Measurements from ENCODE around the gene SPATA18. TPM values are rescaled to one million over a fixed set of nuclear protein-coding genes. Genes with fewer than 3 reads are reported as not detected.

The SPATA18 gene
- total and polyA plus RNA-seq, 2 of the 8 experiments (the other 6 are each of a cell fraction or from before 2014, with no cell fraction given): 1.4 to 2.4 TPM

DNA sequence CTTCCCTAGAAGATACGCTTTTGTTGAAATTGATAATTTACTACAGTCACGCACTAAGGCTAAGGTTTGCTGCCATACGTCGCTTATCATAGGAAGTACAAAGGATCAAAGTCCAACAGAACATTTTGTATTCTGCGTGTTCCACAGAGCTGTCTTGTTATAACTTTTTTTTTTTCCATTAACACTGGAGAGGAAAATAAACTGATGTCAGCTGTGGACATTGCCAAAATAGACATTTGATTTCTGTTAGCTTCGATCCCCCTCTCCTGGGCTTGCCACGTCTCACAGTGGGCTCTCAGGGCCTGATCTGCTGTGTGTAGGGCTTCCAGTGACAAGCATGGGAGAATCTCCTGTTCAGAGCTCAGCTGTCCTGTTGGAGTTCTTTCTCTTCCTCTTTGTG is 93.3 kb downstream of the SPATA18 start:
- H3K36me3 ChIP-seq (ENCODE audit: control insufficient read depth in 2 of 4, insufficient read depth in 4 of 4, low read length in 3 of 4): no peaks in the 10 kb centered on the region
- H3K4me3 ChIP-seq (ENCODE audit: extremely low read depth in 1 of 4, insufficient read depth in 2 of 4, low read depth in 3 of 4, low read length in 4 of 4): no peak overlapping the region
- no peak overlapping the region for H4K8ac ChIP-seq (ENCODE audit: extremely low read depth, insufficient read depth, low read length)
- H2BK5ac ChIP-seq (ENCODE audit: low read depth, low read length): no peak overlapping the region
- H3K18ac ChIP-seq (ENCODE audit: extremely low read depth, low read length): no peak overlapping the region
- no peak for FAIRE-seq
- no peaks in the 10 kb centered on the region for H4K20me1 ChIP-seq (replicated peaks in 1 of 2; ENCODE audit: control insufficient read depth in 1 of 2, insufficient read depth in 2 of 2, low read length in 2 of 2)
- H3K23ac ChIP-seq (ENCODE audit: insufficient read length): no peak overlapping the region
- no peak overlapping the region for H4K91ac ChIP-seq (replicated peaks; ENCODE audit: insufficient read length, low read length)
- H3K79me1 ChIP-seq (ENCODE audit: low read depth, low read length): no peaks in the 10 kb centered on the region
- peak overlapping the region; percentile 44; the same call in 1 of the 2 replicates for H2AFZ ChIP-seq (ENCODE audit: low read length)
- H2BK15ac ChIP-seq (ENCODE audit: low read length): no peak overlapping the region
- H2BK120ac ChIP-seq (replicated peaks; ENCODE audit: low read depth, low read length): no peak overlapping the region
- CTCF ChIA-PET (ENCODE audit: partially characterized antibody): no interaction called here
- no peaks in the 10 kb centered on the region for H3K4me1 ChIP-seq (replicated peaks in 1 of 4; ENCODE audit: control insufficient read depth in 3 of 4, insufficient read depth in 4 of 4, low read length in 3 of 4)
- no peak overlapping the region for H2BK20ac ChIP-seq (ENCODE audit: low read length)
- H3K4ac ChIP-seq (replicated peaks; ENCODE audit: insufficient read length, low read depth, low read length): no peak overlapping the region
- no peaks in the 10 kb centered on the region for H3K79me2 ChIP-seq (ENCODE audit: control insufficient read depth in 1 of 2, insufficient read depth in 2 of 2, low read length in 2 of 2)
- POLR2A ChIA-PET (ENCODE audit: partially characterized antibody): no interaction called here
- no peak overlapping the region for H3K14ac ChIP-seq (ENCODE audit: insufficient read length)
- no peaks in the 10 kb centered on the region for H3K9me3 ChIP-seq (ENCODE audit: insufficient read depth in 2 of 2, low read depth in 1 of 2, low read length in 1 of 2)
- no peak overlapping the region for H3K56ac ChIP-seq (replicated peaks; ENCODE audit: insufficient read length, low read depth, low read length)
- no peak overlapping the region for H2BK12ac ChIP-seq (ENCODE audit: low read depth, low read length)
- TF ChIP-seq, protein P1, sequence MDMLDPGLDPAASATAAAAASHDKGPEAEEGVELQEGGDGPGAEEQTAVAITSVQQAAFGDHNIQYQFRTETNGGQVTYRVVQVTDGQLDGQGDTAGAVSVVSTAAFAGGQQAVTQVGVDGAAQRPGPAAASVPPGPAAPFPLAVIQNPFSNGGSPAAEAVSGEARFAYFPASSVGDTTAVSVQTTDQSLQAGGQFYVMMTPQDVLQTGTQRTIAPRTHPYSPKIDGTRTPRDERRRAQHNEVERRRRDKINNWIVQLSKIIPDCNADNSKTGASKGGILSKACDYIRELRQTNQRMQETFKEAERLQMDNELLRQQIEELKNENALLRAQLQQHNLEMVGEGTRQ (IDR thresholded peaks at IDR 0.05; ENCODE audit: low read length): no peak
- no peak for TF ChIP-seq CTBP2 (IDR thresholded peaks at IDR 0.05; ENCODE audit: borderline replicate concordance, insufficient read depth, insufficient read length, low read length)
- TF ChIP-seq SUZ12 (IDR thresholded peaks at IDR 0.05; ENCODE audit: low read length): no peak
- no peak for TF ChIP-seq BRCA1 (IDR thresholded peaks at IDR 0.05; ENCODE audit: low read depth, low read length)
- TF ChIP-seq EP300 (IDR thresholded peaks at IDR 0.05; ENCODE audit: borderline replicate concordance in 1 of 2, low read depth in 2 of 2, low read length in 2 of 2): no peak
- TF ChIP-seq TCF12 (IDR thresholded peaks at IDR 0.05; ENCODE audit: low read depth, low read length): no peak
- no peak for TF ChIP-seq NANOG (IDR thresholded peaks at IDR 0.05; ENCODE audit: insufficient read depth, low read depth, low read length, poor library complexity, severe bottlenecking)
- TF ChIP-seq SIX5 (IDR thresholded peaks at IDR 0.05; ENCODE audit: low read depth, low read length): no peak
- TF ChIP-seq, protein P2, sequence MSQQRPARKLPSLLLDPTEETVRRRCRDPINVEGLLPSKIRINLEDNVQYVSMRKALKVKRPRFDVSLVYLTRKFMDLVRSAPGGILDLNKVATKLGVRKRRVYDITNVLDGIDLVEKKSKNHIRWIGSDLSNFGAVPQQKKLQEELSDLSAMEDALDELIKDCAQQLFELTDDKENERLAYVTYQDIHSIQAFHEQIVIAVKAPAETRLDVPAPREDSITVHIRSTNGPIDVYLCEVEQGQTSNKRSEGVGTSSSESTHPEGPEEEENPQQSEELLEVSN (IDR thresholded peaks at IDR 0.05): no peak
- TF ChIP-seq CBX5 (IDR thresholded peaks at IDR 0.05; ENCODE audit: low read depth, low read length): no peak
- TF ChIP-seq CHD2 (IDR thresholded peaks at IDR 0.05; ENCODE audit: low read length): no peak
- no peak for TF ChIP-seq TBP (IDR thresholded peaks at IDR 0.05; ENCODE audit: low read depth, low read length)
- no peak for TF ChIP-seq POLR2A (IDR thresholded peaks at IDR 0.05; ENCODE audit: control extremely low read depth in 1 of 2, low read depth in 2 of 2, low read length in 2 of 2)
- no peak overlapping the region for H3K4me2 ChIP-seq (ENCODE audit: insufficient read depth in 1 of 2, low read depth in 2 of 2, low read length in 2 of 2)
- DNase-seq (ENCODE audit: low read depth in 1 of 2, low spot score in 2 of 2): no peak
- H3K27me3 ChIP-seq (replicated peaks in 1 of 4; ENCODE audit: control insufficient read depth in 3 of 4, extremely low read depth in 1 of 4, insufficient read depth in 3 of 4, low read length in 3 of 4): no peaks in the 10 kb centered on the region
- WGBS, 2 experiments (ENCODE audit: extremely low coverage in 1 of 2, insufficient coverage in 1 of 2, insufficient read length in 1 of 2, insufficient replicate concordance in 2 of 2, low coverage in 1 of 2, low lambda C conversion rate in 2 of 2, missing lambda C conversion rate in 1 of 2): 94% methylated on average over 7 of the region's 7 CpGs; no CpG with 5 or more reads in 1 of the 2 experiments
- no peaks in the 10 kb centered on the region for H3K23me2 ChIP-seq (ENCODE audit: low read depth, low read length)
- no peak overlapping the region for H3K9ac ChIP-seq (replicated peaks in 1 of 4; ENCODE audit: extremely low read depth in 1 of 4, low read depth in 3 of 4, low read length in 3 of 4)
- no peak overlapping the region for H4K5ac ChIP-seq (ENCODE audit: insufficient read length, low read depth, low read length)
- H3K27ac ChIP-seq (ENCODE audit: low read depth, low read length): no peak overlapping the region
- H2AK5ac ChIP-seq (ENCODE audit: low read depth, low read length): no peak overlapping the region

Measured in H1 (cell line).